PC-9 (cell line): ENCODE measurements around the gene TMEM260. TPM values are rescaled to one million over a fixed set of nuclear protein-coding genes. Genes with fewer than 3 reads are reported as not detected.

Experiments used
- BruUV-seq: library from RNA; stranded (reverse); fragments of 400-500 nt; replicated peaks from 2 replicates; lab custom pipeline; 2021; lab: Mats Ljungman, UMichigan
- CTCF ChIA-PET: fragments of 300-600 bp; sonication (Branson Sonifier 250); formaldehyde crosslinking; loops from one replicate; lab custom pipeline; 2022; ENCODE audit warnings: antibody characterized with exemption; lab: Charles Lee
- POLR2A ChIA-PET: fragments of 300-600 bp; sonication (Branson Sonifier 250); formaldehyde crosslinking; loops from one replicate; lab custom pipeline; 2022; ENCODE audit warnings: antibody characterized with exemption; ENCODE audit not compliant: unreplicated experiment; lab: Charles Lee
- DNase-seq, 2 experiments: peaks; one replicate each; pipeline versions ENCODE4 v3.0.0 to v3.0.0-alpha.2; 2015 to 2022; ENCODE audit warnings: mixed read lengths in 1 of 2
- H2AFZ ChIP-seq: fragments of 200-600 bp; sonication (generic); 2 replicates; pipeline ENCODE4 v1.8.1; 2017; ENCODE audit warnings: antibody characterized with exemption
- H3F3A ChIP-seq: fragments of 200-600 bp; sonication (generic); 2 replicates; pipeline ENCODE4 v1.8.1; 2017; ENCODE audit warnings: antibody characterized with exemption, mild to moderate bottlenecking, low read depth; ENCODE audit not compliant: insufficient read depth
- H3K27ac ChIP-seq: fragments of 200-600 bp; sonication (generic); 2 replicates; pipeline ENCODE4 v1.6.1; 2016; ENCODE audit warnings: mixed run types
- H3K27me3 ChIP-seq: fragments of 200-600 bp; sonication (generic); 2 replicates; pipeline ENCODE4 v1.6.1; 2016; ENCODE audit warnings: low read depth, mixed run types; ENCODE audit not compliant: insufficient read depth
- H3K36me3 ChIP-seq: fragments of 200-600 bp; sonication (generic); 2 replicates; pipeline ENCODE4 v1.6.1; 2016; ENCODE audit warnings: low read depth, mixed run types
- H3K4me1 ChIP-seq: fragments of 200-600 bp; sonication (generic); replicated peaks from 2 replicates; pipeline ENCODE4 v1.6.1; 2016; ENCODE audit warnings: mixed run types; ENCODE audit not compliant: insufficient read depth
- H3K4me2 ChIP-seq: fragments of 200-600 bp; sonication (generic); 2 replicates; pipeline ENCODE4 v1.6.1; 2017; ENCODE audit warnings: mixed run types
- H3K4me3 ChIP-seq: fragments of 200-600 bp; sonication (generic); 2 replicates; pipeline ENCODE4 v1.6.1; 2016; ENCODE audit warnings: mixed run types
- H3K79me2 ChIP-seq: fragments of 200-600 bp; sonication (generic); 2 replicates; pipeline ENCODE4 v1.6.1; 2017; ENCODE audit warnings: low read depth, mixed run types
- H3K9me2 ChIP-seq: fragments of 200-600 bp; sonication (generic); 2 replicates; pipeline ENCODE4 v1.8.1; 2017; ENCODE audit warnings: mild to moderate bottlenecking; ENCODE audit not compliant: insufficient read depth
- H3K9me3 ChIP-seq: fragments of 200-600 bp; sonication (generic); 2 replicates; pipeline ENCODE4 v1.8.1; 2016; ENCODE audit warnings: low read depth; ENCODE audit not compliant: insufficient read depth
- H4K20me1 ChIP-seq: fragments of 200-600 bp; sonication (generic); 2 replicates; pipeline ENCODE4 v1.8.1; 2017; ENCODE audit not compliant: insufficient read depth
- CTCF ChIP-seq: fragments of 200-600 bp; sonication (generic); conservative IDR thresholded peaks from 2 replicates; pipeline ENCODE4 v1.6.1; 2017; ENCODE audit warnings: mixed run types, antibody characterized with exemption, mild to moderate bottlenecking, moderate library complexity
- EZH2 ChIP-seq: fragments of 200-600 bp; sonication (generic); IDR thresholded peaks from 2 replicates; pipeline ENCODE4 v1.8.0; 2017; ENCODE audit warnings: antibody characterized with exemption, low read depth
- intact Hi-C: fragments of 100-400 bp; cut with micrococcal nuclease; formaldehyde crosslinking; loops from one replicate; pipeline ENCODE4 v1.10.0; 2022; ENCODE audit not compliant: unreplicated experiment
- total RNA-seq: library from RNA; stranded (reverse); gene quantifications from 2 replicates; pipeline ENCODE4 v1.2.3, GENCODE V29; 2021

The TMEM260 gene
- total RNA-seq, 1 experiment from 2014 or later: 12.4 TPM

- DNase-seq: no peak
- intact Hi-C loops: no loop called here
- Histone ChIP-seq H4K20me1 (no peaks in the 10 kb centered on the region), H3K27ac (no peak overlapping the region), H3K4me2 (no peak overlapping the region), H3K9me2 (no peaks in the 10 kb centered on the region), H3K4me3 (no peak overlapping the region), H2AFZ (no peak overlapping the region), H3K4me1 (no peaks in the 10 kb centered on the region), H3K27me3 (no peaks in the 10 kb centered on the region), H3K9me3 (no peaks in the 10 kb centered on the region), H3F3A (no peaks in the 10 kb centered on the region), H3K79me2 (no peaks in the 10 kb centered on the region), H3K36me3 (peaks cover 4% of the 10 kb centered on the region; the same call in 1 of the 2 replicates)
- CTCF ChIA-PET: no interaction called here
- no peak for TF ChIP-seq CTCF
- no peak for TF ChIP-seq EZH2
- POLR2A ChIA-PET: no interaction called here
- no TSS peak for BruUV-seq
Measured at GRCh38 chr14:56648508-56649301, 69.1 kb downstream of the TMEM260 start.

- TF ChIP-seq CTCF: no peak
- TF ChIP-seq EZH2: no peak
- POLR2A ChIA-PET: no interaction called here
- Histone ChIP-seq H3K27ac (no peak overlapping the region), H3K9me2 (no peaks in the 10 kb centered on the region), H2AFZ (no peak overlapping the region), H3F3A (no peaks in the 10 kb centered on the region), H3K9me3 (no peaks in the 10 kb centered on the region), H3K4me2 (no peak overlapping the region), H3K79me2 (no peaks in the 10 kb centered on the region), H3K36me3 (peaks cover 4% of the 10 kb centered on the region; the same call in 1 of the 2 replicates), H3K4me3 (no peak overlapping the region), H3K4me1 (no peaks in the 10 kb centered on the region), H3K27me3 (no peaks in the 10 kb centered on the region), H4K20me1 (no peaks in the 10 kb centered on the region)
- intact Hi-C loops: no loop called here
- BruUV-seq: no TSS peak
- CTCF ChIA-PET: no interaction called here
- no peak for DNase-seq
Measured at GRCh38 chr14:56649382-56649781, 69.8 kb downstream of the TMEM260 start.

GRCh38 chr14:56650048-56650447 lies 70.5 kb downstream of the TMEM260 start:
- CTCF ChIA-PET: no interaction called here
- POLR2A ChIA-PET: no interaction called here
- intact Hi-C loops: loop anchor here (10.0 kb wide), 1 partner anchor 645 kb away; no protein-coding TSS in a partner anchor

More at GRCh38 chr14:56650048-56650447, 70.5 kb downstream of the TMEM260 start:
- no peaks in the 10 kb centered on the region for H3K9me3 ChIP-seq
- H2AFZ ChIP-seq: no peak overlapping the region
- no peak overlapping the region for H3K4me2 ChIP-seq
- H4K20me1 ChIP-seq: no peaks in the 10 kb centered on the region
- peaks cover 4% of the 10 kb centered on the region; the same call in 1 of the 2 replicates for H3K36me3 ChIP-seq
- H3K27ac ChIP-seq: no peak overlapping the region
- no peak overlapping the region for H3K4me3 ChIP-seq
- no peaks in the 10 kb centered on the region for H3F3A ChIP-seq
- BruUV-seq: no TSS peak
- TF ChIP-seq CTCF (no peak), EZH2 (no peak)
- DNase-seq: no peak
- no peaks in the 10 kb centered on the region for H3K4me1 ChIP-seq
- no peaks in the 10 kb centered on the region for H3K79me2 ChIP-seq
- no peaks in the 10 kb centered on the region for H3K27me3 ChIP-seq
- no peaks in the 10 kb centered on the region for H3K9me2 ChIP-seq
